Right cardiac atrium (tissue), 5 donors: ENCODE measurements around the gene AMZ1. TPM values are rescaled to one million over a fixed set of nuclear protein-coding genes. Genes with fewer than 3 reads are reported as not detected.

Source experiments
- ATAC-seq, 2 donors: fragments of 200-7000 bp; cut with Tn5 transposase; one replicate each; pipeline versions ENCODE4 v1.8.0 to v1.9.1; 2020; ENCODE audit warnings: moderate library complexity in 2 of 2, mild to moderate bottlenecking in 1 of 2
- DNase-seq, 3 donors: peaks; one replicate each; pipeline ENCODE4 v3.0.0-alpha.2; 2020
- H3K27ac ChIP-seq: one replicate; pipeline ENCODE4 v1.5.1; 2013; ENCODE audit warnings: mild to moderate bottlenecking, low read length, control low read depth, moderate library complexity
- H3K27me3 ChIP-seq: one replicate; pipeline ENCODE4 v1.6.1; 2013; ENCODE audit not compliant: control insufficient read depth, insufficient read depth
- H3K4me1 ChIP-seq: one replicate; pipeline ENCODE4 v1.6.1; 2013; ENCODE audit warnings: low read length; ENCODE audit not compliant: control insufficient read depth, insufficient read depth
- H3K4me3 ChIP-seq: one replicate; pipeline ENCODE4 v1.5.1; 2013; ENCODE audit warnings: low read length, control low read depth
- H3K9me3 ChIP-seq: one replicate; pipeline ENCODE4 v1.6.1; 2013; ENCODE audit warnings: low read length; ENCODE audit not compliant: control insufficient read depth
- WGBS: extraction: QIAGEN DNeasy Blood & Tissue Kit; methylation state at CpG from one replicate; pipeline ENCODE4 v1.1.7; 2013; 5-methylcytosine and 5-hydroxymethylcytosine counted together
- intact Hi-C, 4 donors: fragments of 100-400 bp; cut with DNase I; formaldehyde crosslinking; loops; one replicate each; pipeline versions ENCODE4 v1.11.0 to v1.14.0; 2022 to 2023
- polyA plus RNA-seq: library from polyadenylated mRNA; stranded (reverse); fragments of 200-250 nt; gene quantifications from one replicate; pipeline ENCODE4 v1.2.3, GENCODE V29; 2013
- total RNA-seq, 4 donors: library from RNA; stranded (reverse); fragmentation: NEBNext Ultra II Directional; extraction: Animal tissue kit (Norgen Biotek cat#: 25700); gene quantifications; one replicate each; pipeline ENCODE4 v1.2.1, GENCODE V29; 2021
- donor health status: healthy with polysubstance abuse.
- donor health status: DM: no; HTN: yes; CAD: no.
- donor health status: DM: no; HTN: no; CAD: no.
- donor health status: DM: no; HTN: yes; CAD: no; lungs with severe emphysema.
- donor health status: DM: yes; HTN: yes; CAD: no.

AMZ1 gene
- total and polyA plus RNA-seq, 5 donors: 0.36 to 1.0 (median 0.88) TPM

DNA sequence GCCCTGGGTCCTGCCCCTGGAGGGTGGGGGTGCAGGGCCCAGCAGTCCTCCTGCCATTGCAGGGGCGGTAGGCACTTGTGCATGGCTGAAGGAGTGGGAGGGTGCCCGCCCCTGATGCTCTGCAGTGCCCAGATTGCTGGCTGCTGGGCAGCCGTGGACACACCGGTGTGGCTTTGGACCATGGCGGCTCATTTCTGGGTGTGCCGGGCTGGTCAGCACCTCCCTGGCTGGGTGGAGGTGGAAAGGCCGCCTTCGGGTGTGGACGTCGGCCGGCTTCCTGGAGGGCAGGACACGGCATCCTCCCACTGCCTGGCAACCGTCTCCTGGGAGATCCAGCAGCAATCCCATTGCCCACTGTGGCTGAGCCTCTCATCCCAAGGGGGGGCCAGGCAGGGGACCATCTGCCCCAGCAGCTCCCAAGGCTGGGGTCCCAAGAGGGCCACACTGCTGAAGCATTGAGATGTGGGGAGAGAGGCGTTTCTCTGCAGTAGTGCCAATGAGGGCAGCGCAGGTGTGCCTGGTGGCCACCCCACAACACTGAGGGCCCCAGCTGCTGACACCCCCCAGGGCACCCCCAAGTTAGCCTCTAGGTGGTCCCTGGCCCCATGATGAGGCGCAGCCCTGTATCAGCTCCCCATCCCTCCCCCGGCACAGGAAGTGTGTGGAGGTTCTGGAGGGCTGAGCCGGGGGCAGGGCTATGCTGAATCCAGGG lies 43.3 kb upstream of the AMZ1 start:
- no peak overlapping the region for H3K4me3 ChIP-seq
- intact Hi-C loops: no loop called here
- 66% methylated on average over 18 of the region's 18 CpGs for WGBS
- no peak overlapping the region for H3K27ac ChIP-seq
- DNase-seq (peak; percentile 69 to 78 (median 71)), ATAC-seq (peak; percentile 2 to 49)
- H3K9me3 ChIP-seq: no peaks in the 10 kb centered on the region
- no peaks in the 10 kb centered on the region for H3K27me3 ChIP-seq
- H3K4me1 ChIP-seq: peaks cover 14% of the 10 kb centered on the region

DNA sequence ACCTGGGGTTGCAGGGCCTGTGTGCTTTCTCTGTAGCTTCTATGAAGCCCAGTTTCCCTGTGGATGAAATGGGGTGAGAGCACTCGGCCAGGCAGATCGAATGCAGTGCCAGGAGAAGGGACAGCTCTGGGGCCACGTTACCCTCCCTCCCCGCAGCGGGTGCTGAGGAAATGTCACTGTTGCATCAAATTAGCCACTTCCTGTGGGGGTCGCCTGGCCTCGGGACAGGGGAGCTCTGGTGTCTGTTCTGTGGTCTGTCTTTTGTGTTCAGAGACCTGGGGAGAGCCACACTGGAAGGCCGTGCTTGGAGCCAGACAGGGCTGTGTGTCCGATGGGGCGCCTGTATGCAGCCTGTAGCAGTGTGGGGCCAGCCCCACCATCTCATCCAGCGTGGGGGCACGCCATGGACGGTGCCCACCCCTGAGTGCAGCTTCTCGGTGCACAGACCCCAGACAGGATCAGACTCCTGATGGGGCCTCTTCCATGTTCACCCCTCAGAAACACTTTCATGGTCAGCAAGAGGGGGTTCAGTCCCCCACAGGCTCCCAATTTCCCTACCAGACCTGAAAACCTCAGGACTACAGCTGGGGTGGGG lies 42.6 kb upstream of the AMZ1 start:
- Histone ChIP-seq H3K9me3 (no peaks in the 10 kb centered on the region), H3K4me3 (no peak overlapping the region), H3K27me3 (no peaks in the 10 kb centered on the region), H3K27ac (no peak overlapping the region), H3K4me1 (peaks cover 14% of the 10 kb centered on the region)
- no peak for DNase-seq
- 51% methylated on average over 14 of the region's 14 CpGs for whole genome bisulfite sequencing
- no peak for ATAC-seq
- intact Hi-C loops: no loop called here

DNA sequence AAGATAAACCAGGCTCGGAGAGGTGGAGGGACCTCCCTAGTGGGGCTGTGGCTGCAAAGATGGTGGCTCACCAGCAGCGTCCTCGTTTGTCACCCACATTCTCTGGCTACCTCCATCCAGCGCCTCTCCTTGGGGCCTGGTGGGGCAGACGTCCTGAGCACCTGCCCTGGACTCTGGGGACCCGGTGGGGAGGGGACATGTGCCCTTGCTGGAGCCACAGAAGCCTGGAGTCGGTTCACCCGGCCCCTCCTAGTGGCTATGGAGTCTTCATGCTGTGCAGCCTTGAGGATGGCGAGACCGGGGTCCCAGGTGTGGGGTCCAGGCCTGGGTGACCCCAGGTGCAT lies 41.7 kb upstream of the AMZ1 start:
- intact Hi-C loops: no loop called here
- ATAC-seq (no peak), DNase-seq (no peak)
- Histone ChIP-seq H3K4me3 (no peak overlapping the region), H3K9me3 (no peaks in the 10 kb centered on the region), H3K27ac (no peak overlapping the region), H3K4me1 (peaks cover 9% of the 10 kb centered on the region), H3K27me3 (no peaks in the 10 kb centered on the region)
- WGBS: 86% methylated on average over 10 of the region's 10 CpGs

DNA sequence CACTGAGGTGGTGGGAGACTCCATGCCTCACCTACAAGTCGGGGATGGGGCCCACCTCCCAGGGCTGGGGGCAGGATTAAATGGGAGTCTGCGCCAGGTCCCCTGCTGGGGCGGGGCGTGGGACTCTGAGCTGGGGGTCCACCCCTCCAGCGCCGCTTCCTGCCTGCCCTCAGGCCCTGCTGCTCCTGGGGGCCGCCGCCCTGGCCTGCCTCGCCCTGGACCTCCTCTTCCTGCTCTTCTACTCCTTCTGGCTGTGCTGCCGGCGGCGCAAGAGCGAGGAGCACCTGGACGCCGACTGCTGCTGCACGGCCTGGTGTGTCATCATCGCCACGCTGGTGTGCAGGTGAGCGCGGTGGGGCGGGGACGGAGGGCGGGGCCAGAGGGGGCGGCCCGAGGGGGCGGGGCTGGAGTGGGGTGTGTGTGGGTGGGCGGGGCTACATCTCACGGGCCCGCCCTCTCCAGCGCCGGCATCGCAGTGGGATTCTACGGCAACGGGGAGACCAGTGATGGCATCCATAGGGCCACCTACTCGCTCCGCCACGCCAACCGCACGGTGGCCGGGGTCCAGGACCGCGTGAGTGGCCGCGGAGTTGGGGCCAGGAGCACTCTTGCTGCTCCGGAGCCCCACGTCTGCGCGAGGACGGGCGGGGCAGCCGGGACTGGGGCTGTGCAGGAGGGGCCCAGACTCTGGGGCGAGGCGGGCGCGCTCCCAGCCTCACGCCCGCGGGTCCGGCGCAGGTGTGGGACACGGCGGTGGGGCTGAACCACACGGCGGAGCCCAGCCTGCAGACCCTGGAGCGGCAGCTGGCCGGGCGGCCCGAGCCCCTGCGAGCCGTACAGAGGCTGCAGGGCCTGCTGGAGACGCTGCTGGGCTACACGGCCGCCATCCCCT lies 41.1 kb upstream of the AMZ1 start:
- Histone ChIP-seq H3K4me1 (peaks cover 5% of the 10 kb centered on the region), H3K27ac (no peak overlapping the region), H3K9me3 (no peaks in the 10 kb centered on the region), H3K27me3 (no peaks in the 10 kb centered on the region), H3K4me3 (no peak overlapping the region)
- intact Hi-C loops: no loop called here
- ATAC-seq (no peak), DNase-seq (peak in 1 of 3 donors; percentile 66)
- 85% methylated on average over 73 of the region's 73 CpGs for WGBS

DNA sequence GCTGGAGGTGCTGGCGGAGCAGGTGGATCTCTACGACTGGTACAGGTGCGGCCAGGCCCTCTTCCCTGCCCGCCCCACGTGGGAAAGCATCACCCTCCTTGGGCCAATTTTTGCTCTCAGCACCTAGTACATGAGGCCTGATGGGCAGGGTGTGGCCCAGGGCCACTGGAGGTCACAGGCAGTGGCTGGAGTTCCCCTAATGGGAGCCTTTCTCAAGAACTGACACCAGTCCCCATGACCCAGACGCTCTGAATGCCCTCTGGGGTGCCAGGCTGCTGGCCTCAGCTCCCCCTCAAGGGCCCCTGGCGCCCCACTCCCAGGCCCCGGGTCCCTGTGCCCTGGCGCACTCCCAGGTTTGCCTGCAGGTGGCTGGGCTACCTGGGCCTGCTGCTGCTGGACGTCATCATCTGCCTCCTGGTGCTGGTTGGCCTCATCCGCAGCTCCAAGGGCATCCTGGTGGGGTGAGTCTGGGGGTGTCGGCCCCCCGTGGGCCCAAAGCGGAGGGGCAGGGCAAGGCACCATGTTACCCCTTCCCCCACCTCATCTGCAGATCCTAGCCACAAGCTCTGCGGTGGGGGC lies 40.3 kb upstream of the AMZ1 start:
- H3K27ac ChIP-seq: no peak overlapping the region
- intact Hi-C loops: no loop called here
- 93% methylated on average over 15 of the region's 15 CpGs for WGBS
- peaks cover 5% of the 10 kb centered on the region for H3K4me1 ChIP-seq
- no peaks in the 10 kb centered on the region for H3K9me3 ChIP-seq
- H3K4me3 ChIP-seq: no peak overlapping the region
- DNase-seq (no peak), ATAC-seq (no peak)
- H3K27me3 ChIP-seq: no peaks in the 10 kb centered on the region

DNA sequence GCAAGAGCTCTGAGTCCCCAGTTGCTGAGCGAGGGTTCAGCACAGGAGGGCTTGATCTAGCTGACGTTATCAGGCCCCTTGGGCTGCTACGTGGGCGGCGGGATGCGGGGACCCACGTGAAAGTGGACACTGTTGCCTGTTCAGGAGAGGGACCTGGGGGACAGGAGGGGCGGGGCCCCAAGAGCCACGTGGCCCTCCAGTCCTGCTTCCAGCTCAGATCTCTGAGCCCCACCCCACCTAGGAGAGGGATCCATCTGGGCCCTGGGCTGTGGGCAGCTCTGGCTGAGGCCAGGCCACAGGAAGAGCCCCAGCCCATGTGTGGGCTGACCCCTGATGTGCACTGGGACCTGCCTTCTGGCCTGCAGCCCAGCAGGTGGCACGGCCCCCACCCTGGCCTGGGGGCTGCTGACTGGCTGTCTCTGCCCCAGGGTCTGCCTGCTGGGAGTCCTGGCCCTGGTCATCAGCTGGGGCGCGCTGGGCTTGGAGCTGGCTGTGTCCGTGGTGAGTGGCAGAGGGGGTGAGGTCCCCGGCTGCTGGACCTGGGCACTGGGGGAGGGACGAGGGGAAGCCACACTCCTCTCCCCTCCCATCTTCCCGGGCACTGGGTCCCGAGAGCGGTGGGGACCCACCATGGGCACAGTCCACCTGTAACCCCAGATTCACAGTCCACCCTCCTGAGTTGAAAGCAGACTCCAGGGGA lies 38.7 kb upstream of the AMZ1 start:
- DNase-seq: no peak
- Histone ChIP-seq H3K27me3 (no peaks in the 10 kb centered on the region), H3K4me1 (peaks cover 2% of the 10 kb centered on the region), H3K4me3 (no peak overlapping the region), H3K9me3 (no peaks in the 10 kb centered on the region), H3K27ac (no peak overlapping the region)
- no peak for ATAC-seq
- WGBS: 90% methylated on average over 18 of the region's 18 CpGs
- intact Hi-C loops: no loop called here

DNA sequence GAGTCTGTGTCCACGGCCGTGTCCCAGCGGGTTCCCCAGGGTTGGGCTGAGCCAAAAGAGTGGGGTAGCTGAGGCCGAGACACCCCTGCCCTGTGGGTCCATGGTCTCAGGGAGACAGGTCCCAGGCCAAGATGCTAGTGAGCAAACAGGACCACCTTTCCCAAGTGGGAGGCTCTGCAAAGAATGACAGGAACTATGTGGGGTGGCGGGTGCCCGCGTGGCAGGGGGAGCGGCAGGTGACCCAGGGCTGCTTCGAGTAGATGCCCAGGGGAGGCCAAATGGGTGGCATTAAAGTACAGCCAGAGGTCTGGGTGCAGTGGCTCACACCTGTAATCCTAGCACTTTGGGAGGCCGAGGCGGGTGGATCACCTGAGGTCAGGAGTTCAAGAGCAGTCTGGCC lies 38.0 kb upstream of the AMZ1 start:
- intact Hi-C loops: no loop called here
- no peaks in the 10 kb centered on the region for H3K9me3 ChIP-seq
- no peak for ATAC-seq
- no peak for DNase-seq
- 93% methylated on average over 11 of the region's 11 CpGs for WGBS
- H3K4me3 ChIP-seq: no peak overlapping the region
- H3K27me3 ChIP-seq: no peaks in the 10 kb centered on the region
- no peak overlapping the region for H3K27ac ChIP-seq
- no peaks in the 10 kb centered on the region for H3K4me1 ChIP-seq

DNA sequence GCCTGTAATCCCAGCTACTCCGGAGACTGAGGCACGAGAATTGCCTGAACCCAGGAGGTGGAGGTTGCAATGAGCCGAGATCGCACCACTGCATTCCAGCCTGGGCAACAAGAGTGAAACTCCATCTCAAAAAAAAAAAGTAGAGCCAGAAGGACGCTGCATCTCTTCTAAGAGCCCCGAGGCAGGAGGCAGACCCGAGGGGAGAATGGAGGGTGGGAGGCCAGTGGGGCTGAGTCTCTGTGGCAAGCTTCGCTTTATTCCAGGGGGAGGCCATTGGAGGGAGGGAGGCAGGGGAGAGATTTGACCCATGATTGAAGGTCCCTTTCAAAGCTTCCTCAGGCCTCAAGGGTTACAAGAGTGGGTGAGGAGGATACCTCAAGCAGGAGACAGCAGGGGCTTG lies 37.6 kb upstream of the AMZ1 start:
- 89% methylated on average over 8 of the region's 8 CpGs for whole genome bisulfite sequencing
- Histone ChIP-seq H3K4me3 (no peak overlapping the region), H3K27me3 (no peaks in the 10 kb centered on the region), H3K27ac (no peak overlapping the region), H3K4me1 (no peaks in the 10 kb centered on the region), H3K9me3 (no peaks in the 10 kb centered on the region)
- ATAC-seq: no peak
- intact Hi-C loops: no loop called here
- no peak for DNase-seq

DNA sequence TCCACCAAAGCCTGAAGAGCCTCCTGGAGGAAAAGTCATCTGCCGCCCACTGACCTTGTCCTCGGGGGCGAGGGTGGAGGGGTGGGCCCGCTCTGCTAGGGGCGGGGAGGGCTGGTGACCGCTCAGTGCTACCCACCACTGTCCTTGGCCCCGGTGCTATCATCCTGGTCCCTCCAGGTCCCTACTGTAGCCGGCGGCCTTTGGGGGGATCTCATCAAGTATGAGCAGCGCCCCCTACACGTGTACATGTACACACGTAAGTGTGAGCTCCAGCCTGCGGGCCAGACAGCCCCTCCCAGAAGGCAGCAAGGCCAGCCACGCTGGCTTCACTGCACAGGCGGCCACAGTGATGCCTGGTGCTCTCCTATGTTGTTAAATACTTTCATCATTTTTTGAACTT lies 36.7 kb upstream of the AMZ1 start:
- H3K27me3 ChIP-seq: no peaks in the 10 kb centered on the region
- H3K4me3 ChIP-seq: no peak overlapping the region
- no peak overlapping the region for H3K27ac ChIP-seq
- DNase-seq: peak; percentile 10 to 52 (median 37)
- H3K4me1 ChIP-seq: no peaks in the 10 kb centered on the region
- intact Hi-C loops: no loop called here
- ATAC-seq: no peak
- WGBS: 86% methylated on average over 15 of the region's 15 CpGs
- H3K9me3 ChIP-seq: no peaks in the 10 kb centered on the region

DNA sequence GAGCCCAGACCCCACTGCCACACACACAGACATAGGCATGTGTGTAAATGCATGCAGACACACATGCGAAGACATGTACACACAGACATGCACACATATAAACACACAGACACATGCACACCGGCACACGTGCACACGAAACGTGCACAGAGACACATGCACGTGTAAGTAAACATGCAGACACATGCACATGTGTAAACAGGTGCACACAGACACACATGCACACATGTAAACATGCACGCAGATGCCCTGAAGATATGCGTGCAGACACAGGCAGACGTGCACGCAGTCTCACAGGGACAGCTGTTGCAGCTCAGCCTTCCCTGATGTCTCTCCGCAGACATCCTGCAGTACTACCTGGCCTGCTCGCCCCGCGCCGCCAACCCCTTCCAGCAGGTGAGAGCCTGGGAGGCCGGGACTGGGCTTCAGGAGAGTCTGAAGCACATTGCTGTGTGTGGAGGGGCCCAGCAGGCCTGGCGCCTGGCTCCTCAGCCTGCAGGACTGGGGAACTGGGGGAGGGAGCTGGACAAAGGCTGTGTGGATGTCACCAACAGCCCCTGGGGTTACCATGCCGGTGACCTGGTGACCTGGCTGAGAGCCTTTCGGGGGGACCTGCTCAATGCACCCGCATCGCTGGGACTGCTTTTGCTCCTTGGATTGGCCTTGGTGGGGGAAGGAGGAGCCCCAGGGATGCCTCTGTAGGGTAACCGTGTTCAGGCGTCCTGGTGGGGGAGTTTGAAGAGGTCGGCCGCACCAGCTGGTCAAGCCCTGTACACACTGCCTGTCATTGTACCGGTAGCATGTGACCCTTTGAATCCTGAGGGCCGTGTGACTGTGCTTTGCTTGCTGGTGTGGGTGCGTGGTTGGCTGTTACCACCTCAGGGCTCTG lies 35.9 kb upstream of the AMZ1 start:
- Histone ChIP-seq H3K4me3 (no peak overlapping the region), H3K9me3 (no peaks in the 10 kb centered on the region), H3K27me3 (no peaks in the 10 kb centered on the region), H3K4me1 (no peaks in the 10 kb centered on the region), H3K27ac (no peak overlapping the region)
- ATAC-seq: no peak
- WGBS: 89% methylated on average over 28 of the region's 28 CpGs
- intact Hi-C loops: no loop called here
- DNase-seq: peak; percentile 5 to 50 (median 20)
